Fibroblast of the aortic adventitia (primary cell): ENCODE data around the gene SIAH1. TPM values are rescaled to one million over a fixed set of nuclear protein-coding genes. Genes with fewer than 3 reads are reported as not detected.

Source experiments
- DNase-seq: peaks from one replicate; pipeline ENCODE4 v3.0.0-alpha.2; 2010; ENCODE audit warnings: low read depth
- H3K4me3 ChIP-seq: 2 replicates; pipeline ENCODE4 v1.5.1; 2011; ENCODE audit warnings: low read depth, mild to moderate bottlenecking, control low read depth, low read length, moderate library complexity
- total RNA-seq: library from RNA; depleted of rRNA; stranded (reverse); fragments of >200 nt; gene quantifications from 2 replicates; pipeline ENCODE4 v1.2.3, GENCODE V29; 2012; ENCODE audit warnings: low replicate concordance
- TF ChIP-seq, protein P1 (sequence below): IDR thresholded peaks from 2 replicates; pipeline ENCODE4 v1.5.1; 2011; ENCODE audit warnings: mild to moderate bottlenecking, low read length, control low read depth, inconsistent platforms; ENCODE audit not compliant: insufficient read depth

SIAH1 gene, protein sequence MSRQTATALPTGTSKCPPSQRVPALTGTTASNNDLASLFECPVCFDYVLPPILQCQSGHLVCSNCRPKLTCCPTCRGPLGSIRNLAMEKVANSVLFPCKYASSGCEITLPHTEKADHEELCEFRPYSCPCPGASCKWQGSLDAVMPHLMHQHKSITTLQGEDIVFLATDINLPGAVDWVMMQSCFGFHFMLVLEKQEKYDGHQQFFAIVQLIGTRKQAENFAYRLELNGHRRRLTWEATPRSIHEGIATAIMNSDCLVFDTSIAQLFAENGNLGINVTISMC
- total RNA-seq: 31.6 and 36.5 TPM in 2 replicates

DNA sequence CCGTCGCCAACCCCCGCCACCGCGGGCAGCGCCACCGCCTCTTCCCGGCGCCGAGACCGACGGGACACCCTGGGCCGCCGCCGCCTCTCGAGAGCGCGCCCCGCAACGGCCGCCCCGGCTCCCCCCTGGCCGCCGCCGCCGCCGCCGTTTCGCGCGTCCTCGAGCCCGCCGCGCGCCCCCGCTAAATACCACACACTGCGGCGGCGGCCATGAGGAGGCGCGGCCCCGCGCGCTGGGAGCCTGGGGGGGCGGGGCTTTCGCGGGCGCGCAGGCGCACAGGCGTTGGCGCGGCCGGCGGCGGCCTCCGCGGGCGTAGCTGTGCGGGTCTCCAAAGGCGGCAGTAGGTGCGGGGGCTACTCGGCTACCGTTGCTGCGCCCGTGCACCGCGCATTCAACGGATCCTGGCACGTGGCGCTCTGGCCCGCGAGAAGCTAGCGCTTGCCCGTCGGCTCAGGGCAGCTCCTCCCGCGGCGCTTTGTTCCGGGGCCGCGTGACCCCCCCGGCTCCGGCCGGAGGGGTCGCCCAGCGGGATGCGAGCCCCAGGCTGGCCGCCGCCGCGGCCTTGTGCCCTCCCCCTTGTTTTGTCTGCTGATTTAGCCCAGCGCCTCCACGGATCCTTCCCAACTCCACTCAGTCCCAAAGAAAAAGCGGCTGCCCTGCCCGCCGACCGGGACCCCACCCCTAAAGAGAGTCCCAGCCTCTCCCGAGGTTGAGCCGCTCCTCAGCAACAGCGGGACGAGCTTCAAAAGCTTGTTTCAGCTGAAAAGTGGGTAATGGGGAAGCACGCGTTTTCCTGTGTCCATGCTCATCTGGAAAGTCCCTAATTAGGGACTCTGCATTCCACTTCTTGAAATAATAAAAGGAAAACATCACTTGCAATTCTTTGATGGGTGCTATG is at the start of gene SIAH1:
Gene SIAH1, minus strand, starts transcription at position 161 of the 898 bp plus-strand sequence. CDS start 22,985 bp downstream, outside the sequence.
- DNase-seq: peak; percentile 68
- TF ChIP-seq, protein P1, sequence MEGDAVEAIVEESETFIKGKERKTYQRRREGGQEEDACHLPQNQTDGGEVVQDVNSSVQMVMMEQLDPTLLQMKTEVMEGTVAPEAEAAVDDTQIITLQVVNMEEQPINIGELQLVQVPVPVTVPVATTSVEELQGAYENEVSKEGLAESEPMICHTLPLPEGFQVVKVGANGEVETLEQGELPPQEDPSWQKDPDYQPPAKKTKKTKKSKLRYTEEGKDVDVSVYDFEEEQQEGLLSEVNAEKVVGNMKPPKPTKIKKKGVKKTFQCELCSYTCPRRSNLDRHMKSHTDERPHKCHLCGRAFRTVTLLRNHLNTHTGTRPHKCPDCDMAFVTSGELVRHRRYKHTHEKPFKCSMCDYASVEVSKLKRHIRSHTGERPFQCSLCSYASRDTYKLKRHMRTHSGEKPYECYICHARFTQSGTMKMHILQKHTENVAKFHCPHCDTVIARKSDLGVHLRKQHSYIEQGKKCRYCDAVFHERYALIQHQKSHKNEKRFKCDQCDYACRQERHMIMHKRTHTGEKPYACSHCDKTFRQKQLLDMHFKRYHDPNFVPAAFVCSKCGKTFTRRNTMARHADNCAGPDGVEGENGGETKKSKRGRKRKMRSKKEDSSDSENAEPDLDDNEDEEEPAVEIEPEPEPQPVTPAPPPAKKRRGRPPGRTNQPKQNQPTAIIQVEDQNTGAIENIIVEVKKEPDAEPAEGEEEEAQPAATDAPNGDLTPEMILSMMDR: no peak
- peak within 1 kb of the TSS; percentile 90 for H3K4me3 ChIP-seq

DNA sequence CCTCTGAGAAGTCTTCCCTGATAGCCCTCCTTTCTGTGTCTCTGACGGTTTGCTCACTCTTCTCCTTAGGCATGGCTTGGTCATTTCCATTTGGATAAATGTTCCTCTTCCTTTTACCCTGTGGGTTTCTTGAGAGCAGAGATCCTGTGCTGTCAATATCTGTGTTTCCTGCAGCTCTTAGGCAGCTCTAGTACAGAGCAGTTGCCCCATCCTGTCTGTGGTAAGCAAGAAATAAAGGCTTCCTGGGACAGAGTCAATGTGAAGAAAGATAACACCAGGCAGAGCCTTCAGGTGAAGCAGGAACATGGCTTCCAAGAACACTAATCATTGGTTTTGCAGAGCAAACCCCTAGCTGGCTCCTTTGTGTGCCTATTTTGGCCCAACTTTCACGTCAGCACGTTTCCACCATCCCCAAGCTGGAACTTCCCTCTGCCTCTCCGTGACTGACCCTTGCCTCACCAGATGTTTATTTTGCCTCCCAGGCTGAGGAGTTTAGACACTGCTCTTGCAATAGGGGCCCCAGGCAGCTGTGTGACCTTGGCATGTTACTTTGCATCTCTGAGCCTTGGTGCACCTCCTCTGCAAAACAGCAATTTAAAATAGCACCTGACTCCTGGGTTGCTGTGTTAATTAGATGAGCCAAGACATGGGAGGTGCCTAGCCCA is 49.6 kb upstream of the SIAH1 start:
- H3K4me3 ChIP-seq: no peak overlapping the region
- TF ChIP-seq, protein P1: no peak
- DNase-seq: peak; percentile 62

DNA sequence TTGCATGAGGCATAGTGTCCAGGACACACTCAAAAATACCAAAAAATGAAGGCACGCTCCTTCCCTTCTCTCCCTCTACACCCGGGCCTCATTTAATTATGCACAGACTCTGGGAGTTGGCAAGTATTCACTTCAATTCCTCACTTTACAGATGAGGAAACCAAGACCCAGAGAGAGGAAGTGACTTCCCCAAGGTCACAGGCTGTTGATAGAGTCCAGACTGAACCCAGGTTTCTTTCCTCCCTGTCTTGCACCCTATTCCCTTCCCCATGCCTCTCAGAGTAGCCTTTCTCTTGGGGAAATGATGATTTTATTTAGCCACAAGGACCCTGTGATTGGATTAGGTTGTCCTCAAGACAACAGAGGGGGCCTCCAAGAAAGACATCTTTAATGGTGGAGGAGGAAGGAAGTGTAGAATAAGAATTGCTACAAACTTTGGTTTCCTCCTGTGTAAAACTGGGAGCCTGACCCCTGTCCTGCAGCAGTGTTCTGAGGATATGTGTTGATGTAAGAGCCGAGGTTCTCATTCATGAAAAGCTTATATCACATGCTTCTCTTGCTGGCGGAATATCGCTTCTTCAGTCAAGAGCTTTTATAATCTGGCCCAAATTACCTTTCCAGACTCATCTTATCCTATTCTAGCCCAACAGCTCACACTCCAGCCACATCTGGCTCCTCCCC is 48.8 kb upstream of the SIAH1 start:
- TF ChIP-seq, protein P1: no peak
- H3K4me3 ChIP-seq: no peak overlapping the region
- no peak for DNase-seq

DNA sequence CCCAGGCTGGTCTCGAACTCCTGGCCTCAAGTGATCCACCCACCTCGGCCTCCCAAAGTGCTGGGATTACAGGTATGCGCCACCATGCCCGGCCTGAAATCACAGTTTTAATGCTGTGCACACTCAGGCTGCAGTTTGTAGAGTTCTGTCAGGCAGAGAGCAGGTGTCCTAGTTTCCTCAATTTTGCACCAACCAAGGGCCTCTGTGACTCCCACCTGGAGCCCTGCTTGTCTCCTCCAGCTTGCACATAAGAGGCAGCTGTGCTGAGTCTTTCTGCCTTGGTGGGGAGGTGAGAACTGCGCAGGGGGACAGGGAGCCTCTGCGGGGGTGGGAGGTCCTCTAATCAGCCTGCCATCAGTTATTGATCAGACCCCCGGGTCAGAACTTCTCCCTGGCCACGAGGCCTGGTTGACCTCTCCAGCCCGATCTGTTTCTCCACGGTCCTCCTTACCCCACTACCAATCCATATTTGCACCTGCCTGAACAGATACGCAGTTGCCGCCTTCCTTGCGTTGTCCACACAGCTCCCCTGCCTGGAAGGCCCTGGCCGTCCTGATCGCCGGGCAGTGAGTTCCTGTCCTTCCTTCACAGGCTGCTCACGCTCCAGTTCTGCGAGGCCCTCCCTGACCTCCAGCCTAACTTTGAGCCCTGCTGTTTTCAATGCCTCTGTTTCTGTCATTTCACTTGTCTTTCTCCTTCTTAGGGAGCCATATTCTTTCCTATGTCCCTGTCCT is 48.1 kb upstream of the SIAH1 start:
- no peak overlapping the region for H3K4me3 ChIP-seq
- TF ChIP-seq, protein P1: no peak

DNA sequence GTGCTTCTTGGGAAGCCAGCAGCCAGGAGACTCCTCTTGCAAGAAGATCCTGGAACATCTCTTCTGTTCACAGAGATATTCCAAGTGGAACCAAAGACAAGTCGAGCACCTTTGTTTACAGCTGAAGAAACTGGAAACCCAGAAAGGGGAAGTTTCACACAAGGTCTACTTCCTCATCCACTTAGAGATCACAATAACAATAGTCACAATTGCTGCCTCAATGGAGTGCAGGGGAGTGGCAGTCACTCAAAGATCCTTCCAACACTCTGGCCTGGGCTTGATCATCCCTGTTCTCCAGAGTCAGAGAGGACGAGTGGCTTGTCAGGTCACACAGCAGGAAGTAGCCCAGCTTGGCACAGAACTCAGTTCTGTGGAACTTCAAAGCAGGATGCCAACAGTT is 46.9 kb upstream of the SIAH1 start:
- H3K4me3 ChIP-seq: no peak overlapping the region
- TF ChIP-seq, protein P1: no peak
- no peak for DNase-seq

More for the DNA sequence above, 48.1 kb upstream of the SIAH1 start:
- no peak for DNase-seq
